ENCODE results near the gene OR6X1. TPM values are rescaled to one million over a fixed set of nuclear protein-coding genes. Genes with fewer than 3 reads are reported as not detected.
A peak's percentile ranks its signal among the peaks of the same experiment; 100 is the strongest.

OR6X1 gene
- total and polyA plus RNA-seq, 9 of the 15 experiments (the other 6 are each of a cell fraction or from before 2014, with no cell fraction given): not detected

GRCh38 chr11:123742031-123742723 is 12.1 kb downstream of the OR6X1 start (continued):
- TF ChIP-seq MGA (IDR thresholded peaks at IDR 0.05) (peak; percentile 82), ETV1 (tag; conservative IDR thresholded peaks at IDR 0.05; ENCODE audit: low read depth) (peak; percentile 95), NEUROD1 (IDR thresholded peaks at IDR 0.05; ENCODE audit: borderline replicate concordance, low read depth, low read length, partially characterized antibody) (no peak), ZNF644 (tag; IDR thresholded peaks at IDR 0.05; ENCODE audit: low read depth) (0 out of 2 replicates have a peak, but pooled peaks have one; percentile 18), DMBX1 (CRISPR knock-in tag; IDR thresholded peaks at IDR 0.05; ENCODE audit: borderline replicate concordance) (no peak), PML (IDR thresholded peaks at IDR 0.05; ENCODE audit: low read length) (peak; percentile 56), ZNF12 (CRISPR knock-in tag; IDR thresholded peaks at IDR 0.05) (no peak), RERE (CRISPR knock-in tag; IDR thresholded peaks at IDR 0.05; ENCODE audit: borderline replicate concordance) (no peak), CBFA2T2 (conservative IDR thresholded peaks at IDR 0.05) (peak; percentile 85)

All from K562 (cell line).